ENCODE data around the gene YRDC. TPM values are rescaled to one million over a fixed set of nuclear protein-coding genes. Genes with fewer than 3 reads are reported as not detected.

YRDC gene
- total RNA-seq, 3 donors from 2014 or later (not counting 1 experiment from before 2014, with no cell fraction given), result 19.9 to 26.2 (median 24.4) TPM

GRCh38 chr1:37825506-37825905 is 17.5 kb upstream of the YRDC start:
- WGBS (ENCODE audit: insufficient coverage), result 67% methylated on average over 2 of the region's 2 CpGs
- Histone ChIP-seq H3K27ac (ENCODE audit: low read length) (no peak overlapping the region), H3K27me3 (ENCODE audit: control insufficient read depth, insufficient read depth, low read length) (no peaks in the 10 kb centered on the region), H3K4me1 (ENCODE audit: control insufficient read depth, insufficient read depth, low read length) (peaks cover 3% of the 10 kb centered on the region), H3K36me3 (ENCODE audit: control insufficient read depth, insufficient read depth, low read length) (peaks cover 41% of the 10 kb centered on the region), H3K9me3 (ENCODE audit: control insufficient read depth, insufficient read depth, low read length) (no peaks in the 10 kb centered on the region), H3K4me3 (ENCODE audit: low read length) (no peak overlapping the region)
- Mint-ChIP-seq H3K36me3 (no peaks in the 10 kb centered on the region), H3K4me3 (no peak overlapping the region), H3K9me3 (no peaks in the 10 kb centered on the region), H3K27me3 (ENCODE audit: low read depth in 2 of 2) (no peaks in the 10 kb centered on the region), H3K27ac (peak overlapping the region in 1 of 2 donors; percentile 84), H3K4me1 (peaks cover 17 to 28% of the 10 kb centered on the region in 2 donors)
- intact Hi-C loops (cut with micrococcal nuclease), result no loop called here
- TF ChIP-seq CTCF (IDR thresholded peaks at IDR 0.05), result no peak
- ATAC-seq, result no peak
- DNase-seq, result no peak

DNA sequence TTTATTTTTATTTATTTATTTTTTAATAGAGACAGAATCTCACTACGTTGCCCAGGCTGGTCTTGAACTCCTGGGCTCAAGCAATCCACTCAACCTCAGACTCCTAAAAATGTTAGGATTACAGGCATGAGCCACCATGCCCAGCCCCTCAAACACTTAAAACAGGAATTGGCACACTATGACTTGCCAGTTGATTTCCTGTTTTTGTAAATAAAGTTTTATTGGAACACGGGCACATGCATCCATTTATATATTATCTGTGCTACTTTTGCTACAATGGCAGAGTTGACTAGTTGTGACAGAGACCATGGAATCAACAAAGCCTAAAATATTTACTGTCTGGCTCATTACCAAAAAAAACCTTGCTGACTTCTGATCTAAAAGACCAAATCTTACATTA is 16.0 kb upstream of the YRDC start:
- ATAC-seq (no peak), DNase-seq (no peak)
- TF ChIP-seq CTCF (IDR thresholded peaks at IDR 0.05), result no peak
- Mint-ChIP-seq H3K27ac (peak overlapping the region; percentile 40 to 84), H3K4me3 (no peak overlapping the region), H3K36me3 (no peaks in the 10 kb centered on the region), H3K4me1 (peaks cover 17 to 28% of the 10 kb centered on the region in 2 donors), H3K9me3 (no peaks in the 10 kb centered on the region), H3K27me3 (ENCODE audit: low read depth in 2 of 2) (no peaks in the 10 kb centered on the region)
- Histone ChIP-seq H3K27ac (ENCODE audit: low read length) (no peak overlapping the region), H3K36me3 (ENCODE audit: control insufficient read depth, insufficient read depth, low read length) (peaks cover 45% of the 10 kb centered on the region), H3K27me3 (ENCODE audit: control insufficient read depth, insufficient read depth, low read length) (no peaks in the 10 kb centered on the region), H3K4me3 (ENCODE audit: low read length) (no peak overlapping the region), H3K9me3 (ENCODE audit: control insufficient read depth, insufficient read depth, low read length) (no peaks in the 10 kb centered on the region), H3K4me1 (ENCODE audit: control insufficient read depth, insufficient read depth, low read length) (peaks cover 3% of the 10 kb centered on the region)
- intact Hi-C loops (cut with micrococcal nuclease), result no loop called here
- 92% methylated on average over 2 of the region's 2 CpGs for WGBS (ENCODE audit: insufficient coverage)

- Histone ChIP-seq H3K4me1 (ENCODE audit: control insufficient read depth, insufficient read depth, low read length) (peaks cover 3% of the 10 kb centered on the region), H3K27ac (ENCODE audit: low read length) (peak overlapping the region; percentile 33), H3K36me3 (ENCODE audit: control insufficient read depth, insufficient read depth, low read length) (peaks cover 42% of the 10 kb centered on the region), H3K9me3 (ENCODE audit: control insufficient read depth, insufficient read depth, low read length) (no peaks in the 10 kb centered on the region), H3K27me3 (ENCODE audit: control insufficient read depth, insufficient read depth, low read length) (no peaks in the 10 kb centered on the region), H3K4me3 (ENCODE audit: low read length) (no peak overlapping the region)
- 84% methylated on average over 6 of the region's 9 CpGs for WGBS (ENCODE audit: insufficient coverage)
- no peaks in the 10 kb centered on the region for H3K36me3 Mint-ChIP-seq
- H3K9me3 Mint-ChIP-seq, result no peaks in the 10 kb centered on the region
- no peak for TF ChIP-seq CTCF (IDR thresholded peaks at IDR 0.05)
- H3K4me1 Mint-ChIP-seq, result peaks cover 17 to 28% of the 10 kb centered on the region in 2 donors
- H3K27me3 Mint-ChIP-seq (ENCODE audit: low read depth in 2 of 2), result no peaks in the 10 kb centered on the region
- DNase-seq, result peak; percentile 33 to 35
- peak; percentile 50 to 81 (median 72) for ATAC-seq
- intact Hi-C loops (cut with micrococcal nuclease), result no loop called here
- no peak overlapping the region for H3K4me3 Mint-ChIP-seq
- H3K27ac Mint-ChIP-seq, result peak overlapping the region; percentile 40 to 84
These were observed 15.2 kb upstream of the YRDC start for GRCh38 chr1:37822906-37823815.

Data from natural killer cell (primary cell).